Activated CD4-positive, alpha-beta T cell treated with anti-CD3 and anti-CD28 coated beads for 36 hours (primary cell): ENCODE data around the gene HSPA4. TPM values are rescaled to one million over a fixed set of nuclear protein-coding genes. Genes with fewer than 3 reads are reported as not detected.

Source experiments
- ATAC-seq: fragments of 200-7000 bp; cut with Tn5 transposase; one replicate; pipeline ENCODE4 v1.10.0; 2021; ENCODE audit warnings: mild to moderate bottlenecking, moderate library complexity
- CTCF ChIA-PET: fragments of 350-600 bp; sonication (Branson Sonifier 250); formaldehyde crosslinking; loops from one replicate; lab custom pipeline; 2021; ENCODE audit warnings: antibody characterized with exemption; lab: Charles Lee
- POLR2A ChIA-PET: fragments of 350-600 bp; sonication (Branson Sonifier 250); formaldehyde crosslinking; loops from one replicate; lab custom pipeline; 2021; ENCODE audit warnings: antibody characterized with exemption, inconsistent platforms; lab: Charles Lee
- DNase-seq: peaks from one replicate; pipeline ENCODE4 v3.0.0-alpha.2; 2020
- H3K27ac Mint-ChIP-seq: one replicate; pipeline ENCODE4 v1.8.0; 2021; ENCODE audit warnings: mixed read lengths
- H3K27me3 Mint-ChIP-seq: one replicate; pipeline ENCODE4 v1.8.0; 2021; ENCODE audit warnings: mixed read lengths
- H3K36me3 Mint-ChIP-seq: one replicate; pipeline ENCODE4 v1.8.0; 2021; ENCODE audit warnings: low read depth, mixed read lengths
- H3K4me1 Mint-ChIP-seq: one replicate; pipeline ENCODE4 v1.8.0; 2021; ENCODE audit warnings: mixed read lengths
- H3K4me3 Mint-ChIP-seq: one replicate; pipeline ENCODE4 v1.8.0; 2021; ENCODE audit warnings: mild to moderate bottlenecking, moderate library complexity, mixed read lengths
- H3K9me3 Mint-ChIP-seq: one replicate; pipeline ENCODE4 v1.8.0; 2021; ENCODE audit warnings: low read depth, mixed read lengths
- intact Hi-C, 2 experiments: fragments of 100-400 bp; cut with DNase I in 1 of 2; cut with micrococcal nuclease in 1 of 2; formaldehyde crosslinking; loops; one replicate each; pipeline versions ENCODE4 v1.14.2 to v1.15.1; 2022 to 2024; cut with DNase I, micrococcal nuclease
- total RNA-seq, 2 experiments: library from RNA; stranded (reverse); gene quantifications; one replicate each; pipeline ENCODE4 v1.2.3, GENCODE V29; 2021

Gene HSPA4
- total RNA-seq, 2 experiments from 2014 or later: 243 to 268 TPM

- Mint-ChIP-seq H3K4me3 (no peak overlapping the region), H3K27me3 (no peaks in the 10 kb centered on the region), H3K9me3 (no peaks in the 10 kb centered on the region), H3K36me3 (peaks cover 37% of the 10 kb centered on the region), H3K4me1 (peaks cover 20% of the 10 kb centered on the region), H3K27ac (no peak overlapping the region)
- intact Hi-C loops: no loop called here
- no peak for DNase-seq
- CTCF ChIA-PET: interaction anchor here (1.2 kb wide), 1 partner anchor 8 kb away, joined by 7 read pairs; no protein-coding TSS in a partner anchor
- no peak for ATAC-seq
- POLR2A ChIA-PET: interaction anchor here (0.6 kb wide), 1 partner anchor 1205 kb away, joined by 5 read pairs; no protein-coding TSS in a partner anchor
These were observed 54.5 kb downstream of the HSPA4 start for GRCh38 chr5:133106343-133106742.

- Mint-ChIP-seq H3K4me3 (no peak overlapping the region), H3K27me3 (no peaks in the 10 kb centered on the region), H3K27ac (no peak overlapping the region), H3K4me1 (peaks cover 21% of the 10 kb centered on the region), H3K36me3 (peaks cover 34% of the 10 kb centered on the region), H3K9me3 (no peaks in the 10 kb centered on the region)
- intact Hi-C loops: no loop called here
- ATAC-seq (no peak), DNase-seq (no peak)
- ChIA-PET CTCF (no interaction called here), POLR2A (interaction anchor here (0.6 to 0.7 kb wide), 2 partner anchors 64 to 169 kb away, joined by 4 to 8 read pairs; no protein-coding TSS in a partner anchor)
These were observed 55.2 kb downstream of the HSPA4 start for GRCh38 chr5:133106761-133107572.

GRCh38 chr5:133108481-133108921 is 56.7 kb downstream of the HSPA4 start:
- H3K27me3 Mint-ChIP-seq: no peaks in the 10 kb centered on the region
- CTCF ChIA-PET: interaction anchor here (0.7 to 0.8 kb wide), 2 partner anchors 15 to 117 kb away, joined by 3 read pairs; no protein-coding TSS in a partner anchor
- POLR2A ChIA-PET: no interaction called here
- DNase-seq (no peak), ATAC-seq (no peak)
- no peak overlapping the region for H3K27ac Mint-ChIP-seq
- intact Hi-C loops: no loop called here
- H3K4me3 Mint-ChIP-seq: no peak overlapping the region
- peaks cover 28% of the 10 kb centered on the region for H3K4me1 Mint-ChIP-seq
- no peaks in the 10 kb centered on the region for H3K9me3 Mint-ChIP-seq
- H3K36me3 Mint-ChIP-seq: peaks cover 22% of the 10 kb centered on the region

- H3K9me3 Mint-ChIP-seq: no peaks in the 10 kb centered on the region
- ChIA-PET POLR2A (no interaction called here), CTCF (interaction anchor here (0.6 to 1.8 kb wide), 12 partner anchors 10 to 314 kb away, joined by 3 to 12 read pairs (median 3); no protein-coding TSS in a partner anchor)
- H3K36me3 Mint-ChIP-seq: peaks cover 13% of the 10 kb centered on the region
- no peak overlapping the region for H3K4me3 Mint-ChIP-seq
- H3K27me3 Mint-ChIP-seq: no peaks in the 10 kb centered on the region
- H3K27ac Mint-ChIP-seq: no peak overlapping the region
- intact Hi-C loops: loop anchor here (2.0 to 5.0 kb wide), 5 partner anchors 107 to 832 kb away; no protein-coding TSS in a partner anchor
- ATAC-seq (no peak), DNase-seq (no peak)
- peaks cover 33% of the 10 kb centered on the region for H3K4me1 Mint-ChIP-seq
These were observed 58.1 kb downstream of the HSPA4 start for GRCh38 chr5:133109655-133110483.

GRCh38 chr5:133110709-133111108 is 58.9 kb downstream of the HSPA4 start:
- H3K27me3 Mint-ChIP-seq: no peaks in the 10 kb centered on the region
- intact Hi-C loops: loop anchor here (1.0 to 5.0 kb wide), 10 partner anchors 107 to 834 kb away; no protein-coding TSS in a partner anchor

GRCh38 chr5:133111299-133111698 is 59.5 kb downstream of the HSPA4 start:
- CTCF ChIA-PET: interaction anchor here (0.6 to 1.8 kb wide), 17 partner anchors 9 to 414 kb away, joined by 3 to 12 read pairs (median 3); no protein-coding TSS in a partner anchor
- H3K27ac Mint-ChIP-seq: no peak overlapping the region

More at GRCh38 chr5:133110709-133111108, 58.9 kb downstream of the HSPA4 start:
- ATAC-seq (no peak), DNase-seq (no peak)
- ChIA-PET POLR2A (interaction anchor here (0.7 kb wide), 1 partner anchor 33 kb away, joined by 4 read pairs; no protein-coding TSS in a partner anchor), CTCF (interaction anchor here (0.6 to 1.8 kb wide), 20 partner anchors 9 to 349 kb away, joined by 3 to 12 read pairs (median 3); no protein-coding TSS in a partner anchor)
- no peaks in the 10 kb centered on the region for H3K9me3 Mint-ChIP-seq
- peaks cover 6% of the 10 kb centered on the region for H3K36me3 Mint-ChIP-seq
- H3K4me3 Mint-ChIP-seq: no peak overlapping the region
- H3K4me1 Mint-ChIP-seq: peaks cover 31% of the 10 kb centered on the region
- no peak overlapping the region for H3K27ac Mint-ChIP-seq

GRCh38 chr5:133112026-133112660 is 60.3 kb downstream of the HSPA4 start:
- POLR2A ChIA-PET: interaction anchor here (0.6 kb wide), 1 partner anchor 246 kb away, joined by 3 read pairs; the partner anchor contains the start of genes GDF9 and UQCRQ
- Mint-ChIP-seq H3K4me1 (peaks cover 23% of the 10 kb centered on the region), H3K36me3 (no peaks in the 10 kb centered on the region), H3K9me3 (no peaks in the 10 kb centered on the region), H3K27me3 (no peaks in the 10 kb centered on the region), H3K27ac (no peak overlapping the region), H3K4me3 (no peak overlapping the region)
- intact Hi-C loops: loop anchor here (5.0 kb wide), 4 partner anchors 105 to 830 kb away; no protein-coding TSS in a partner anchor
- CTCF ChIA-PET: interaction anchor here (0.6 to 2.0 kb wide), 9 partner anchors 8 to 348 kb away, joined by 3 to 12 read pairs (median 4); no protein-coding TSS in a partner anchor
- DNase-seq (no peak), ATAC-seq (no peak)

More at GRCh38 chr5:133111299-133111698, 59.5 kb downstream of the HSPA4 start:
- Mint-ChIP-seq H3K9me3 (no peaks in the 10 kb centered on the region), H3K27me3 (no peaks in the 10 kb centered on the region), H3K4me1 (peaks cover 29% of the 10 kb centered on the region), H3K4me3 (no peak overlapping the region), H3K36me3 (peaks cover under 1% of the 10 kb centered on the region)
- ATAC-seq (peak; percentile 64), DNase-seq (peak; percentile 91)
- POLR2A ChIA-PET: no interaction called here
- intact Hi-C loops: loop anchor here (1.0 to 5.0 kb wide), 10 partner anchors 106 to 833 kb away; no protein-coding TSS in a partner anchor

GRCh38 chr5:133113331-133114061 is 61.7 kb downstream of the HSPA4 start:
- intact Hi-C loops: loop anchor here (5.0 kb wide), 4 partner anchors 104 to 829 kb away; no protein-coding TSS in a partner anchor
- Mint-ChIP-seq H3K9me3 (no peaks in the 10 kb centered on the region), H3K4me1 (peaks cover 19% of the 10 kb centered on the region), H3K27me3 (no peaks in the 10 kb centered on the region), H3K4me3 (no peak overlapping the region), H3K27ac (no peak overlapping the region), H3K36me3 (no peaks in the 10 kb centered on the region)
- DNase-seq: peak; percentile 84
- ChIA-PET CTCF (interaction anchor here (0.7 to 2.0 kb wide), 10 partner anchors 8 to 310 kb away, joined by 3 to 7 read pairs (median 4); no protein-coding TSS in a partner anchor), POLR2A (no interaction called here)
- peak; percentile 85 for ATAC-seq

GRCh38 chr5:133114166-133114932 is 62.5 kb downstream of the HSPA4 start:
- DNase-seq (no peak), ATAC-seq (no peak)
- Mint-ChIP-seq H3K4me3 (no peak overlapping the region), H3K27me3 (no peaks in the 10 kb centered on the region), H3K9me3 (no peaks in the 10 kb centered on the region), H3K36me3 (no peaks in the 10 kb centered on the region), H3K4me1 (peaks cover 19% of the 10 kb centered on the region), H3K27ac (no peak overlapping the region)
- intact Hi-C loops: loop anchor here (5.0 kb wide), 4 partner anchors 103 to 828 kb away; no protein-coding TSS in a partner anchor
- ChIA-PET POLR2A (no interaction called here), CTCF (interaction anchor here (0.5 to 2.0 kb wide), 7 partner anchors 9 to 323 kb away, joined by 3 to 7 read pairs (median 4); no protein-coding TSS in a partner anchor)
